H1 (cell line): ENCODE data around the gene MACROD2. TPM values are rescaled to one million over a fixed set of nuclear protein-coding genes. Genes with fewer than 3 reads are reported as not detected.

ENCODE experiments used
- CTCF ChIA-PET: fragments of 300-600 bp; sonication (Branson Sonifier 250); formaldehyde crosslinking; loops from one replicate; lab custom pipeline; 2021; ENCODE audit not compliant: partially characterized antibody; lab: Charles Lee
- POLR2A ChIA-PET: fragments of 300-600 bp; sonication (Branson Sonifier 250); formaldehyde crosslinking; loops from one replicate; lab custom pipeline; 2021; ENCODE audit warnings: inconsistent platforms; ENCODE audit not compliant: partially characterized antibody; lab: Charles Lee
- DNase-seq, 2 experiments: peaks; one replicate each; pipeline versions ENCODE4 v3.0.0 to v3.0.0-alpha.2; 2010 to 2022; ENCODE audit warnings: low spot score in 2 of 2, low read depth in 1 of 2, mixed read lengths in 1 of 2
- FAIRE-seq: peaks from 2 replicates; lab custom pipeline; 2011; peaks lifted over from hg19 to GRCh38; lab: Jason Lieb, UNC
- H2AFZ ChIP-seq: 2 replicates; pipeline ENCODE4 v1.8.1; 2012; ENCODE audit warnings: low read length, inconsistent platforms
- H2AK5ac ChIP-seq: 2 replicates; pipeline ENCODE4 v1.6.1; 2013; ENCODE audit warnings: low read depth, low read length
- H2BK120ac ChIP-seq: replicated peaks from 2 replicates; pipeline ENCODE3; 2013; ENCODE audit warnings: low read depth, low read length, inconsistent platforms
- H2BK12ac ChIP-seq: 2 replicates; pipeline ENCODE4 v1.6.1; 2013; ENCODE audit warnings: low read depth, low read length
- H2BK15ac ChIP-seq: 2 replicates; pipeline ENCODE4 v1.6.1; 2013; ENCODE audit warnings: low read length
- H2BK20ac ChIP-seq: 2 replicates; pipeline ENCODE4 v1.6.1; 2013; ENCODE audit warnings: low read length
- H2BK5ac ChIP-seq: 2 replicates; pipeline ENCODE4 v1.6.1; 2013; ENCODE audit warnings: low read depth, low read length
- H3K14ac ChIP-seq: 2 replicates; pipeline ENCODE4 v1.6.1; 2013; ENCODE audit warnings: inconsistent platforms; ENCODE audit not compliant: insufficient read length
- H3K18ac ChIP-seq: 2 replicates; pipeline ENCODE4 v1.6.1; 2013; ENCODE audit warnings: low read length; ENCODE audit errors: extremely low read depth
- H3K23ac ChIP-seq: 2 replicates; pipeline ENCODE4 v1.6.1; 2013; ENCODE audit warnings: inconsistent platforms; ENCODE audit not compliant: insufficient read length
- H3K23me2 ChIP-seq: 2 replicates; pipeline ENCODE4 v1.6.1; 2013; ENCODE audit warnings: low read depth, low read length
- H3K27ac ChIP-seq: 2 replicates; pipeline ENCODE4 v1.6.1; 2011; ENCODE audit warnings: low read depth, low read length, inconsistent platforms
- H3K27me3 ChIP-seq, 4 experiments: replicated peaks in 1 of 4; 1 replicate in 1 of 4; 2 replicates in 3 of 4; pipeline versions ENCODE4 v1.6.1 to v1.8.1; 2011 to 2013; ENCODE audit warnings: low read length in 3 of 4, mild to moderate bottlenecking in 3 of 4, inconsistent platforms in 2 of 4, mixed read lengths in 2 of 4, moderate library complexity in 1 of 4; ENCODE audit not compliant: control insufficient read depth in 3 of 4, insufficient read depth in 3 of 4; ENCODE audit errors: extremely low read depth in 1 of 4
- H3K36me3 ChIP-seq, 4 experiments: 2 replicates each; pipeline versions ENCODE4 v1.6.1 to v1.8.1; 2011 to 2013; ENCODE audit warnings: mild to moderate bottlenecking in 4 of 4, low read length in 3 of 4, moderate library complexity in 2 of 4, control low read depth in 1 of 4, inconsistent platforms in 1 of 4; ENCODE audit not compliant: insufficient read depth in 4 of 4, control insufficient read depth in 2 of 4
- H3K4ac ChIP-seq: replicated peaks from 2 replicates; pipeline ENCODE3; 2013; ENCODE audit warnings: low read length, low read depth, mixed read lengths, inconsistent platforms; ENCODE audit not compliant: insufficient read length
- H3K4me1 ChIP-seq, 4 experiments: replicated peaks in 1 of 4; 1 replicate in 1 of 4; 2 replicates in 3 of 4; pipeline versions ENCODE4 v1.6.1 to v1.8.1; 2011 to 2013; ENCODE audit warnings: low read length in 3 of 4, inconsistent platforms in 2 of 4, mixed read lengths in 1 of 4; ENCODE audit not compliant: insufficient read depth in 4 of 4, control insufficient read depth in 3 of 4
- H3K4me2 ChIP-seq, 2 experiments: 2 replicates each; pipeline versions ENCODE4 v1.6.1 to v1.8.1; 2011 to 2013; ENCODE audit warnings: low read depth in 2 of 2, low read length in 2 of 2, control low read depth in 1 of 2, inconsistent platforms in 1 of 2, mild to moderate bottlenecking in 1 of 2; ENCODE audit not compliant: insufficient read depth in 1 of 2
- H3K4me3 ChIP-seq, 4 experiments: fragments of 200-600, 300-600 bp in 1 of 4; sonication (generic), shearing (Covaris generic), sonication (Bioruptor Twin) in 1 of 4; 2 replicates each; pipeline versions ENCODE4 v1.5.1 to v1.8.1; 2011 to 2016; ENCODE audit warnings: low read length in 4 of 4, low read depth in 3 of 4, control low read depth in 2 of 4, inconsistent platforms in 2 of 4, mild to moderate bottlenecking in 2 of 4, mixed read lengths in 1 of 4, moderate library complexity in 1 of 4; ENCODE audit not compliant: insufficient read depth in 2 of 4; ENCODE audit errors: extremely low read depth in 1 of 4
- H3K56ac ChIP-seq: replicated peaks from 2 replicates; pipeline ENCODE3; 2013; ENCODE audit warnings: low read depth, mild to moderate bottlenecking, mixed read lengths, low read length, inconsistent platforms; ENCODE audit not compliant: insufficient read length
- H3K79me1 ChIP-seq: 2 replicates; pipeline ENCODE4 v1.6.1; 2013; ENCODE audit warnings: low read depth, low read length, control low read depth
- H3K79me2 ChIP-seq, 2 experiments: 2 replicates each; pipeline versions ENCODE4 v1.6.1 to v1.8.1; 2012 to 2013; ENCODE audit warnings: low read length in 2 of 2, mild to moderate bottlenecking in 2 of 2, inconsistent platforms in 1 of 2; ENCODE audit not compliant: insufficient read depth in 2 of 2, control insufficient read depth in 1 of 2
- H3K9ac ChIP-seq, 4 experiments: replicated peaks in 1 of 4; 1 replicate in 1 of 4; 2 replicates in 3 of 4; pipeline versions ENCODE4 v1.6.1 to v1.8.1; 2011 to 2013; ENCODE audit warnings: low read depth in 3 of 4, low read length in 3 of 4, control low read depth in 2 of 4, mild to moderate bottlenecking in 2 of 4, moderate library complexity in 2 of 4, inconsistent platforms in 1 of 4; ENCODE audit errors: extremely low read depth in 1 of 4
- H3K9me3 ChIP-seq, 2 experiments: 2 replicates each; pipeline versions ENCODE4 v1.6.1 to v1.8.1; 2012 to 2013; ENCODE audit warnings: mild to moderate bottlenecking in 2 of 2, moderate library complexity in 2 of 2, control low read depth in 1 of 2, inconsistent platforms in 1 of 2, low read depth in 1 of 2, low read length in 1 of 2, mixed read lengths in 1 of 2; ENCODE audit not compliant: insufficient read depth in 2 of 2
- H4K20me1 ChIP-seq, 2 experiments: replicated peaks in 1 of 2; 2 replicates each; pipeline versions ENCODE3 to v1.8.1; 2011 to 2013; ENCODE audit warnings: inconsistent platforms in 2 of 2, low read length in 2 of 2, mild to moderate bottlenecking in 1 of 2; ENCODE audit not compliant: insufficient read depth in 2 of 2, control insufficient read depth in 1 of 2
- H4K5ac ChIP-seq: 2 replicates; pipeline ENCODE4 v1.6.1; 2013; ENCODE audit warnings: low read length, low read depth, mixed read lengths, inconsistent platforms; ENCODE audit not compliant: insufficient read length
- H4K8ac ChIP-seq: 2 replicates; pipeline ENCODE4 v1.8.0; 2013; ENCODE audit warnings: mild to moderate bottlenecking, moderate library complexity, low read length, inconsistent platforms; ENCODE audit not compliant: insufficient read depth; ENCODE audit errors: extremely low read depth
- H4K91ac ChIP-seq: replicated peaks from 2 replicates; pipeline ENCODE3; 2013; ENCODE audit warnings: low read length, mixed read lengths, inconsistent platforms; ENCODE audit not compliant: insufficient read length
- WGBS, 2 experiments: shearing (Covaris generic) in 1 of 2; methylation state at CpG; one replicate each; pipeline versions ENCODE4 v1.1.6 to v1.1.7; 2013 to 2015; ENCODE audit warnings: low lambda C conversion rate in 2 of 2, mixed read lengths in 2 of 2, inconsistent platforms in 1 of 2, low coverage in 1 of 2, missing lambda C conversion rate in 1 of 2; ENCODE audit not compliant: insufficient replicate concordance in 2 of 2, insufficient coverage in 1 of 2, insufficient read length in 1 of 2; ENCODE audit errors: extremely low coverage in 1 of 2, missing lambda C conversion rate in 1 of 2; 5-methylcytosine and 5-hydroxymethylcytosine counted together
- polyA plus RNA-seq, 7 experiments: library from polyadenylated mRNA; depleted of rRNA in 3 of 7; stranded (reverse) in 5 of 7; unstranded in 2 of 7; fragments of >200 nt in 5 of 7; fragments of 200-250 nt in 2 of 7; gene quantifications; 1 replicate in 5 of 7; 2 replicates in 1 of 7; 4 replicates in 1 of 7; pipeline versions ENCODE4 v1.2.1 to v1.2.3, GENCODE V29; 2011 to 2013; ENCODE audit warnings: missing spikeins in 2 of 7, mixed read lengths in 2 of 7
- total RNA-seq: library from RNA; stranded (reverse); fragmentation: NEBNext Ultra II Directional; extraction: Animal tissue kit (Norgen Biotek cat#: 25700); gene quantifications from 2 replicates; pipeline ENCODE4 v1.2.1, GENCODE V29; 2021

MACROD2 gene
- total and polyA plus RNA-seq, 2 of the 8 experiments (the other 6 are each of a cell fraction or from before 2014, with no cell fraction given): 0.70 to 3.9 TPM

GRCh38 chr20:13960525-13960924, 34.8 kb upstream of the MACROD2 start:
- H2BK12ac ChIP-seq: no peak overlapping the region
- H3K4ac ChIP-seq: no peak overlapping the region
- no peaks in the 10 kb centered on the region for H3K23me2 ChIP-seq
- no peak overlapping the region for H3K9ac ChIP-seq
- H4K91ac ChIP-seq: no peak overlapping the region
- H3K9me3 ChIP-seq: no peaks in the 10 kb centered on the region
- no peak overlapping the region for H3K23ac ChIP-seq
- H3K4me3 ChIP-seq: no peak overlapping the region
- H3K27ac ChIP-seq: no peak overlapping the region
- no peaks in the 10 kb centered on the region for H3K79me1 ChIP-seq
- no peak for FAIRE-seq
- no peak overlapping the region for H2BK15ac ChIP-seq
- no peak overlapping the region for H2BK20ac ChIP-seq
- no peak overlapping the region for H3K56ac ChIP-seq
- no peaks in the 10 kb centered on the region for H3K4me1 ChIP-seq
- no peaks in the 10 kb centered on the region for H4K20me1 ChIP-seq
- H3K36me3 ChIP-seq: no peaks in the 10 kb centered on the region
- H2BK120ac ChIP-seq: no peak overlapping the region
- no peak for DNase-seq
- CTCF ChIA-PET: interaction anchor here (0.5 to 1.3 kb wide), 3 partner anchors 8 to 636 kb away, joined by 3 to 5 read pairs (median 3); no protein-coding TSS in a partner anchor
- H3K18ac ChIP-seq: no peak overlapping the region
- no peak overlapping the region for H2BK5ac ChIP-seq
- POLR2A ChIA-PET: no interaction called here
- no peak overlapping the region for H3K14ac ChIP-seq
- no peak overlapping the region for H2AK5ac ChIP-seq
- H3K27me3 ChIP-seq: no peaks in the 10 kb centered on the region
- H3K4me2 ChIP-seq: no peak overlapping the region
- H2AFZ ChIP-seq: no peak overlapping the region
- WGBS, 2 experiments: 94% methylated on average over 3 of the region's 3 CpGs; no CpG with 5 or more reads in 1 of the 2 experiments
- no peak overlapping the region for H4K8ac ChIP-seq
- no peak overlapping the region for H4K5ac ChIP-seq
- no peaks in the 10 kb centered on the region for H3K79me2 ChIP-seq
